GM23338 (cell line): ENCODE data around the gene NCK2. TPM values are rescaled to one million over a fixed set of nuclear protein-coding genes. Genes with fewer than 3 reads are reported as not detected.

Experiments
- ATAC-seq: fragments of 200-7000 bp; cut with Tn5 transposase; 3 replicates; pipeline ENCODE4 v1.9.1; 2020
- DNase-seq: peaks from one replicate; pipeline ENCODE4 v3.0.0-alpha.2; 2015; ENCODE audit warnings: low spot score
- H2AFZ ChIP-seq: fragments of 200-600 bp; sonication (generic); 2 replicates; pipeline ENCODE4 v1.8.0; 2016; ENCODE audit warnings: antibody characterized with exemption, mild to moderate bottlenecking, moderate library complexity
- H3F3A ChIP-seq: fragments of 200-600 bp; sonication (generic); replicated peaks from 2 replicates; pipeline ENCODE4 v1.8.0; 2017; ENCODE audit warnings: antibody characterized with exemption, mixed run types, low read depth
- H3K27ac ChIP-seq: fragments of 200-600 bp; sonication (generic); 2 replicates; pipeline ENCODE4 v1.6.1; 2016; ENCODE audit warnings: low read depth
- H3K27me3 ChIP-seq: fragments of 200-600 bp; sonication (generic); 2 replicates; pipeline ENCODE4 v1.8.0; 2016; ENCODE audit warnings: mild to moderate bottlenecking, mixed run types, moderate library complexity; ENCODE audit not compliant: insufficient read depth
- H3K36me3 ChIP-seq: fragments of 200-600 bp; sonication (generic); 2 replicates; pipeline ENCODE4 v1.8.0; 2016; ENCODE audit warnings: mild to moderate bottlenecking; ENCODE audit not compliant: insufficient read depth
- H3K4me1 ChIP-seq: fragments of 200-600 bp; sonication (generic); 2 replicates; pipeline ENCODE4 v1.8.0; 2016; ENCODE audit warnings: mild to moderate bottlenecking, moderate library complexity; ENCODE audit not compliant: insufficient read depth
- H3K4me2 ChIP-seq: fragments of 200-600 bp; sonication (generic); 2 replicates; pipeline ENCODE4 v1.7.1; 2017; ENCODE audit warnings: mixed run types
- H3K4me3 ChIP-seq: fragments of 200-600 bp; sonication (generic); 2 replicates; pipeline ENCODE4 v1.6.1; 2016; ENCODE audit warnings: mixed run types
- H3K79me2 ChIP-seq: fragments of 200-600 bp; sonication (generic); replicated peaks from 2 replicates; pipeline ENCODE4 v1.8.0; 2017; ENCODE audit warnings: mild to moderate bottlenecking; ENCODE audit not compliant: insufficient read depth
- H3K9me2 ChIP-seq: fragments of 200-600 bp; sonication (generic); 2 replicates; pipeline ENCODE4 v1.8.0; 2017; ENCODE audit not compliant: insufficient read depth
- H4K20me1 ChIP-seq: fragments of 200-600 bp; sonication (generic); replicated peaks from 2 replicates; pipeline ENCODE4 v1.8.0; 2017; ENCODE audit warnings: mild to moderate bottlenecking; ENCODE audit not compliant: insufficient read depth
- H3K27ac Mint-ChIP-seq: 2 replicates; pipeline ENCODE4 v1.8.0; 2020; ENCODE audit warnings: inconsistent platforms, mild to moderate bottlenecking, moderate library complexity, mixed read lengths
- H3K27me3 Mint-ChIP-seq: 3 replicates; pipeline ENCODE4 v1.8.0; 2022; ENCODE audit warnings: low read depth, mild to moderate bottlenecking, moderate library complexity, mixed read lengths, inconsistent platforms; ENCODE audit not compliant: insufficient read depth, poor library complexity
- H3K36me3 Mint-ChIP-seq: 3 replicates; pipeline ENCODE4 v1.8.0; 2021; ENCODE audit warnings: low read depth, mild to moderate bottlenecking, inconsistent platforms, moderate library complexity, mixed read lengths
- H3K4me1 Mint-ChIP-seq: 3 replicates; pipeline ENCODE4 v1.8.0; 2020; ENCODE audit warnings: mild to moderate bottlenecking, inconsistent platforms, mixed read lengths
- H3K4me3 Mint-ChIP-seq: 3 replicates; pipeline ENCODE4 v1.8.0; 2021; ENCODE audit warnings: moderate library complexity, mild to moderate bottlenecking, inconsistent platforms, mixed read lengths
- H3K9me3 Mint-ChIP-seq: 3 replicates; pipeline ENCODE4 v1.8.0; 2020; ENCODE audit warnings: moderate library complexity, mild to moderate bottlenecking, inconsistent platforms, mixed read lengths
- CREB1 ChIP-seq: fragments of 250-450 bp; sonication (Bioruptor Pico); IDR thresholded peaks from 2 replicates; pipeline ENCODE4 v1.5.0; 2020; ENCODE audit warnings: low read depth, mild to moderate bottlenecking, moderate library complexity
- EZH2 ChIP-seq: fragments of 200-600 bp; sonication (generic); IDR thresholded peaks from one replicate; pipeline ENCODE4 v1.8.0; 2017; ENCODE audit warnings: antibody characterized with exemption, mild to moderate bottlenecking, low read depth; ENCODE audit not compliant: unreplicated experiment
- EZH2phosphoT487 ChIP-seq: fragments of 200-600 bp; sonication (generic); IDR thresholded peaks from one replicate; pipeline ENCODE4 v1.8.1; 2018; ENCODE audit warnings: antibody characterized with exemption; ENCODE audit not compliant: unreplicated experiment
- JUNB ChIP-seq: IDR thresholded peaks from one replicate; pipeline ENCODE4 v1.6.1; 2016; ENCODE audit warnings: antibody characterized with exemption; ENCODE audit not compliant: unreplicated experiment
- NANOG ChIP-seq: IDR thresholded peaks from 2 replicates; pipeline ENCODE4 v1.6.1; 2016; ENCODE audit warnings: antibody characterized with exemption, borderline replicate concordance
- POLR2AphosphoS5 ChIP-seq: IDR thresholded peaks from 2 replicates; pipeline ENCODE4 v1.6.1; 2016; ENCODE audit warnings: antibody characterized with exemption, low read depth
- STAT1 ChIP-seq: IDR thresholded peaks from one replicate; pipeline ENCODE4 v1.6.1; 2016; ENCODE audit warnings: antibody characterized with exemption; ENCODE audit not compliant: unreplicated experiment
- ZNF114 ChIP-seq: fragments of 250-450 bp; sonication (Bioruptor Pico); IDR thresholded peaks from 2 replicates; pipeline ENCODE4 v1.5.0; 2020; ENCODE audit warnings: mild to moderate bottlenecking, moderate library complexity
- ZNF331 ChIP-seq: fragments of 250-450 bp; sonication (Bioruptor Pico); IDR thresholded peaks from 2 replicates; pipeline ENCODE4 v1.5.0; 2020; ENCODE audit warnings: low read depth, mild to moderate bottlenecking, moderate library complexity
- polyA plus RNA-seq: library from polyadenylated mRNA; unstranded; fragments of >200 nt; fragmentation: Nextera tagmentation; extraction: Ambion mirVana; gene quantifications from 2 replicates; pipeline ENCODE4 v1.2.1, GENCODE V29; 2016
- total RNA-seq: library from RNA; depleted of rRNA; stranded (reverse); fragments of >200 nt; shearing (Covaris generic); gene quantifications from 2 replicates; pipeline ENCODE4 v1.2.3, GENCODE V29; 2014
- TF ChIP-seq, protein P1 (sequence below): fragments of 250-450 bp; sonication (Bioruptor Pico); IDR thresholded peaks from 2 replicates; pipeline ENCODE4 v1.5.0; 2020; ENCODE audit warnings: mild to moderate bottlenecking, moderate library complexity
- TF ChIP-seq, protein P2 (sequence below): IDR thresholded peaks from one replicate; pipeline ENCODE4 v1.6.1; 2018; ENCODE audit warnings: antibody characterized with exemption; ENCODE audit not compliant: unreplicated experiment
- TF ChIP-seq, protein P3 (sequence below), 2 experiments: fragments of 200-600 bp in 1 of 2; sonication (generic) in 1 of 2; conservative IDR thresholded peaks; 2 replicates each; pipeline versions ENCODE4 v1.5.1 to v1.6.1; 2016 to 2017; ENCODE audit warnings: antibody characterized with exemption in 2 of 2, low read depth in 2 of 2, mild to moderate bottlenecking in 2 of 2, moderate library complexity in 1 of 2
- TF ChIP-seq, protein P4 (sequence below): IDR thresholded peaks from 2 replicates; pipeline ENCODE4 v1.6.1; 2016; ENCODE audit warnings: antibody characterized with exemption

The NCK2 gene
- total and polyA plus RNA-seq, 2 experiments from 2014 or later = 26.9 to 59.9 TPM

DNA sequence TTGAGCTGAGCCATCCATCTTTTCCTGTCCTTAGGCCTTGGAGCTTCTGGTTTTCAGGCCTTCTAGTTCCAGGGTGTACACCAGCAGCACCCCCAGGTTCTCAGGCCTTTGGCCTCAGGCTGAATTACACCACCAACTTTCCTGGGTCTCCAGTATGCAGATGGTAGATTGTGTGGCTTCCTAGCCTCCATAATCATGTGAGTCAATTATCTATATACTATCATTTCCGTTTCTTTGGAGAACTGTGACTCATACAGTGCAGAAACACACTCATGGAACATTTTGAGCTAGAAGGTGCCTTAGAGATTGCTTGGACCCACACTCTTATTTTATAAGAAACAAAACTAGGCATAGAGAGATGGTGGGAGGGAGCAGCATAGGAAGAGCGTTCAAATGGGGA lies 167.4 kb downstream of the NCK2 start:
- Histone ChIP-seq H3K4me3 (no peak overlapping the region), H2AFZ (no peak overlapping the region), H3F3A (no peaks in the 10 kb centered on the region), H3K4me2 (no peak overlapping the region), H3K9me2 (0 out of 2 replicates have a peak, but pooled peaks cover 4% of the 10 kb centered on the region), H3K27me3 (no peaks in the 10 kb centered on the region), H3K79me2 (no peaks in the 10 kb centered on the region), H3K4me1 (no peaks in the 10 kb centered on the region), H4K20me1 (no peaks in the 10 kb centered on the region), H3K36me3 (no peaks in the 10 kb centered on the region), H3K27ac (no peak overlapping the region)
- peaks cover 8% of the 10 kb centered on the region for H3K4me1 Mint-ChIP-seq
- no peak overlapping the region for H3K4me3 Mint-ChIP-seq
- DNase-seq = no peak
- peaks cover 3% of the 10 kb centered on the region for H3K9me3 Mint-ChIP-seq
- H3K27ac Mint-ChIP-seq = no peak overlapping the region
- H3K27me3 Mint-ChIP-seq = peaks cover 6% of the 10 kb centered on the region
- no peaks in the 10 kb centered on the region for H3K36me3 Mint-ChIP-seq
- TF ChIP-seq JUNB (no peak), ZNF331 (no peak), EZH2 (no peak), CREB1 (CRISPR knock-in tag) (no peak), ZNF114 (CRISPR knock-in tag) (no peak), EZH2phosphoT487 (no peak), NANOG (no peak), STAT1 (no peak), POLR2AphosphoS5 (no peak)
- TF ChIP-seq, protein P1, sequence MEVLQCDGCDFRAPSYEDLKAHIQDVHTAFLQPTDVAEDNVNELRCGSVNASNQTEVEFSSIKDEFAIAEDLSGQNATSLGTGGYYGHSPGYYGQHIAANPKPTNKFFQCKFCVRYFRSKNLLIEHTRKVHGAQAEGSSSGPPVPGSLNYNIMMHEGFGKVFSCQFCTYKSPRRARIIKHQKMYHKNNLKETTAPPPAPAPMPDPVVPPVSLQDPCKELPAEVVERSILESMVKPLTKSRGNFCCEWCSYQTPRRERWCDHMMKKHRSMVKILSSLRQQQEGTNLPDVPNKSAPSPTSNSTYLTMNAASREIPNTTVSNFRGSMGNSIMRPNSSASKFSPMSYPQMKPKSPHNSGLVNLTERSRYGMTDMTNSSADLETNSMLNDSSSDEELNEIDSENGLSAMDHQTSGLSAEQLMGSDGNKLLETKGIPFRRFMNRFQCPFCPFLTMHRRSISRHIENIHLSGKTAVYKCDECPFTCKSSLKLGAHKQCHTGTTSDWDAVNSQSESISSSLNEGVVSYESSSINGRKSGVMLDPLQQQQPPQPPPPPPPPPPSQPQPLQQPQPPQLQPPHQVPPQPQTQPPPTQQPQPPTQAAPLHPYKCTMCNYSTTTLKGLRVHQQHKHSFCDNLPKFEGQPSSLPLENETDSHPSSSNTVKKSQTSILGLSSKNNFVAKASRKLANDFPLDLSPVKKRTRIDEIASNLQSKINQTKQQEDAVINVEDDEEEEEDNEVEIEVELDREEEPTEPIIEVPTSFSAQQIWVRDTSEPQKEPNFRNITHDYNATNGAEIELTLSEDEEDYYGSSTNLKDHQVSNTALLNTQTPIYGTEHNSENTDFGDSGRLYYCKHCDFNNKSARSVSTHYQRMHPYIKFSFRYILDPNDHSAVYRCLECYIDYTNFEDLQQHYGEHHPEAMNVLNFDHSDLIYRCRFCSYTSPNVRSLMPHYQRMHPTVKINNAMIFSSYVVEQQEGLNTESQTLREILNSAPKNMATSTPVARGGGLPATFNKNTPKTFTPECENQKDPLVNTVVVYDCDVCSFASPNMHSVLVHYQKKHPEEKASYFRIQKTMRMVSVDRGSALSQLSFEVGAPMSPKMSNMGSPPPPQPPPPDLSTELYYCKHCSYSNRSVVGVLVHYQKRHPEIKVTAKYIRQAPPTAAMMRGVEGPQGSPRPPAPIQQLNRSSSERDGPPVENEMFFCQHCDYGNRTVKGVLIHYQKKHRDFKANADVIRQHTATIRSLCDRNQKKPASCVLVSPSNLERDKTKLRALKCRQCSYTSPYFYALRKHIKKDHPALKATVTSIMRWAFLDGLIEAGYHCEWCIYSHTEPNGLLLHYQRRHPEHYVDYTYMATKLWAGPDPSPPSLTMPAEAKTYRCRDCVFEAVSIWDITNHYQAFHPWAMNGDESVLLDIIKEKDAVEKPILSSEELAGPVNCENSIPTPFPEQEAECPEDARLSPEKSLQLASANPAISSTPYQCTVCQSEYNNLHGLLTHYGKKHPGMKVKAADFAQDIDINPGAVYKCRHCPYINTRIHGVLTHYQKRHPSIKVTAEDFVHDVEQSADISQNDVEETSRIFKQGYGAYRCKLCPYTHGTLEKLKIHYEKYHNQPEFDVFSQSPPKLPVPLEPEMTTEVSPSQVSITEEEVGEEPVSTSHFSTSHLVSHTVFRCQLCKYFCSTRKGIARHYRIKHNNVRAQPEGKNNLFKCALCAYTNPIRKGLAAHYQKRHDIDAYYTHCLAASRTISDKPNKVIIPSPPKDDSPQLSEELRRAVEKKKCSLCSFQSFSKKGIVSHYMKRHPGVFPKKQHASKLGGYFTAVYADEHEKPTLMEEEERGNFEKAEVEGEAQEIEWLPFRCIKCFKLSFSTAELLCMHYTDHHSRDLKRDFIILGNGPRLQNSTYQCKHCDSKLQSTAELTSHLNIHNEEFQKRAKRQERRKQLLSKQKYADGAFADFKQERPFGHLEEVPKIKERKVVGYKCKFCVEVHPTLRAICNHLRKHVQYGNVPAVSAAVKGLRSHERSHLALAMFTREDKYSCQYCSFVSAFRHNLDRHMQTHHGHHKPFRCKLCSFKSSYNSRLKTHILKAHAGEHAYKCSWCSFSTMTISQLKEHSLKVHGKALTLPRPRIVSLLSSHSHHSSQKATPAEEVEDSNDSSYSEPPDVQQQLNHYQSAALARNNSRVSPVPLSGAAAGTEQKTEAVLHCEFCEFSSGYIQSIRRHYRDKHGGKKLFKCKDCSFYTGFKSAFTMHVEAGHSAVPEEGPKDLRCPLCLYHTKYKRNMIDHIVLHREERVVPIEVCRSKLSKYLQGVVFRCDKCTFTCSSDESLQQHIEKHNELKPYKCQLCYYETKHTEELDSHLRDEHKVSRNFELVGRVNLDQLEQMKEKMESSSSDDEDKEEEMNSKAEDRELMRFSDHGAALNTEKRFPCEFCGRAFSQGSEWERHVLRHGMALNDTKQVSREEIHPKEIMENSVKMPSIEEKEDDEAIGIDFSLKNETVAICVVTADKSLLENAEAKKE (CRISPR knock-in tag) = no peak
- TF ChIP-seq, protein P2, sequence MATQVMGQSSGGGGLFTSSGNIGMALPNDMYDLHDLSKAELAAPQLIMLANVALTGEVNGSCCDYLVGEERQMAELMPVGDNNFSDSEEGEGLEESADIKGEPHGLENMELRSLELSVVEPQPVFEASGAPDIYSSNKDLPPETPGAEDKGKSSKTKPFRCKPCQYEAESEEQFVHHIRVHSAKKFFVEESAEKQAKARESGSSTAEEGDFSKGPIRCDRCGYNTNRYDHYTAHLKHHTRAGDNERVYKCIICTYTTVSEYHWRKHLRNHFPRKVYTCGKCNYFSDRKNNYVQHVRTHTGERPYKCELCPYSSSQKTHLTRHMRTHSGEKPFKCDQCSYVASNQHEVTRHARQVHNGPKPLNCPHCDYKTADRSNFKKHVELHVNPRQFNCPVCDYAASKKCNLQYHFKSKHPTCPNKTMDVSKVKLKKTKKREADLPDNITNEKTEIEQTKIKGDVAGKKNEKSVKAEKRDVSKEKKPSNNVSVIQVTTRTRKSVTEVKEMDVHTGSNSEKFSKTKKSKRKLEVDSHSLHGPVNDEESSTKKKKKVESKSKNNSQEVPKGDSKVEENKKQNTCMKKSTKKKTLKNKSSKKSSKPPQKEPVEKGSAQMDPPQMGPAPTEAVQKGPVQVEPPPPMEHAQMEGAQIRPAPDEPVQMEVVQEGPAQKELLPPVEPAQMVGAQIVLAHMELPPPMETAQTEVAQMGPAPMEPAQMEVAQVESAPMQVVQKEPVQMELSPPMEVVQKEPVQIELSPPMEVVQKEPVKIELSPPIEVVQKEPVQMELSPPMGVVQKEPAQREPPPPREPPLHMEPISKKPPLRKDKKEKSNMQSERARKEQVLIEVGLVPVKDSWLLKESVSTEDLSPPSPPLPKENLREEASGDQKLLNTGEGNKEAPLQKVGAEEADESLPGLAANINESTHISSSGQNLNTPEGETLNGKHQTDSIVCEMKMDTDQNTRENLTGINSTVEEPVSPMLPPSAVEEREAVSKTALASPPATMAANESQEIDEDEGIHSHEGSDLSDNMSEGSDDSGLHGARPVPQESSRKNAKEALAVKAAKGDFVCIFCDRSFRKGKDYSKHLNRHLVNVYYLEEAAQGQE = no peak
- TF ChIP-seq, protein P3, sequence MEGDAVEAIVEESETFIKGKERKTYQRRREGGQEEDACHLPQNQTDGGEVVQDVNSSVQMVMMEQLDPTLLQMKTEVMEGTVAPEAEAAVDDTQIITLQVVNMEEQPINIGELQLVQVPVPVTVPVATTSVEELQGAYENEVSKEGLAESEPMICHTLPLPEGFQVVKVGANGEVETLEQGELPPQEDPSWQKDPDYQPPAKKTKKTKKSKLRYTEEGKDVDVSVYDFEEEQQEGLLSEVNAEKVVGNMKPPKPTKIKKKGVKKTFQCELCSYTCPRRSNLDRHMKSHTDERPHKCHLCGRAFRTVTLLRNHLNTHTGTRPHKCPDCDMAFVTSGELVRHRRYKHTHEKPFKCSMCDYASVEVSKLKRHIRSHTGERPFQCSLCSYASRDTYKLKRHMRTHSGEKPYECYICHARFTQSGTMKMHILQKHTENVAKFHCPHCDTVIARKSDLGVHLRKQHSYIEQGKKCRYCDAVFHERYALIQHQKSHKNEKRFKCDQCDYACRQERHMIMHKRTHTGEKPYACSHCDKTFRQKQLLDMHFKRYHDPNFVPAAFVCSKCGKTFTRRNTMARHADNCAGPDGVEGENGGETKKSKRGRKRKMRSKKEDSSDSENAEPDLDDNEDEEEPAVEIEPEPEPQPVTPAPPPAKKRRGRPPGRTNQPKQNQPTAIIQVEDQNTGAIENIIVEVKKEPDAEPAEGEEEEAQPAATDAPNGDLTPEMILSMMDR (conservative IDR thresholded peaks at IDR 0.05; ENCODE audit: low read depth in 2 of 2) = no peak
- TF ChIP-seq, protein P4, sequence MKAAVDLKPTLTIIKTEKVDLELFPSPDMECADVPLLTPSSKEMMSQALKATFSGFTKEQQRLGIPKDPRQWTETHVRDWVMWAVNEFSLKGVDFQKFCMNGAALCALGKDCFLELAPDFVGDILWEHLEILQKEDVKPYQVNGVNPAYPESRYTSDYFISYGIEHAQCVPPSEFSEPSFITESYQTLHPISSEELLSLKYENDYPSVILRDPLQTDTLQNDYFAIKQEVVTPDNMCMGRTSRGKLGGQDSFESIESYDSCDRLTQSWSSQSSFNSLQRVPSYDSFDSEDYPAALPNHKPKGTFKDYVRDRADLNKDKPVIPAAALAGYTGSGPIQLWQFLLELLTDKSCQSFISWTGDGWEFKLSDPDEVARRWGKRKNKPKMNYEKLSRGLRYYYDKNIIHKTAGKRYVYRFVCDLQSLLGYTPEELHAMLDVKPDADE = no peak
- ATAC-seq = no peak
